ENCODE data around the gene TMCC2.

- TF ChIP-seq CTCF (IDR thresholded peaks at IDR 0.05 in 8 of 11, conservative IDR thresholded peaks at IDR 0.05 in 3 of 11) (no peak), POLR2A (IDR thresholded peaks at IDR 0.05) (no peak), POLR2AphosphoS5 (IDR thresholded peaks at IDR 0.05) (no peak)
These were observed 21.9 kb downstream of the TMCC2 start for GRCh38 chr1:205249651-205250050.

All from spleen (tissue), 7 donors.